Activated T-helper 1 cell treated with Interleukin-2 at 50 U/mL for 16 hours (primary cell): ENCODE data around the gene IL17B.
A peak's percentile ranks its signal among the peaks of the same experiment; 100 is the strongest.

Source experiments
- DNase-seq: peaks from one replicate; pipeline ENCODE4 v3.0.0-alpha.2; 2020; ENCODE audit warnings: low read depth

IL17B gene

DNA sequence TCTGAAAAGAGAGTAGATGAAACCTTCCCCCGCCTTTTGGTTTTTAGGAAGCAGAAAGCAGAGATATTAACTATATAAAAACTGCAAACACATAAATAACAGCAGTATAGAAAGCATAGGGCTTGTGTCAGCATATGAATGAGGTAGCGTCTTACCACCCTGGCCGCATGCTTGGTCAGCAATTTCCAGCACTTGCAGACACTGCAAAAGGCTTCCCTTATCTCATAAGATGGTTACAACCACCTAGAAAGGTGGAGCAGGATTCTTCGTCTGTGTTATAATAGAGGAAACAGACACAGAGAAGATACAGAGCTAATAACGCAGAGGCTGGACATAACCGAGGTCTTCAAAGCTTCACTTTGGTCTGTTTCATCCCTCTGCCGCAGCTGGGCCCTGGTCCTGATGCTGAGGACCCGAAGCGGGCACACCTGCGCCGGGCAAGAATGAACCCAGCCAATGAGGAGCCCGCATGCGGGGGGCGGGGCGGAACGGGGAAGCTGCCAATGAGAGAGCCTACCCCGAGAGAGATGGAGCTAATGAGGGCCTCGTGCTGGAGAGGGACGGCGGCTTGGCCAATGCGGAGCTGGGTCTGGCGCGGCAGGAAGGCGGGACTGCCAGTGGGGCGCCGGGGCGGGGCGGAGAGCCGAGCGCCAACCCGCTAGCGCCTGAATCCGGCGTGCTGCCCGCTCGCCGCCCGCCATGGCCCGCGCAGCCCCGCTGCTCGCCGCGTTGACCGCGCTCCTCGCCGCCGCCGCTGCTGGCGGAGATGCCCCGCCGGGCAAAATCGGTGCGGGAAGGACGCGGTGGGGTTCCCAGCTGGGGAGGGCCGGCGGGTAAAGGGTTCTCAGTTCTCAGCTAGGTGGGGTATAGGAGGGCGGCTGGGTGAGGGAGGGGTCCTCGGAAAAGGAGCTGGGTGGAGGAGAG is 21.5 kb downstream of the IL17B start, which contains the start of gene PCYOX1L:
PCYOX1L (plus strand) TSS at position 677 of the 924 bp plus-strand sequence; CDS start at position 700, 23 bp downstream.
- peak; percentile 86 for DNase-seq

DNA sequence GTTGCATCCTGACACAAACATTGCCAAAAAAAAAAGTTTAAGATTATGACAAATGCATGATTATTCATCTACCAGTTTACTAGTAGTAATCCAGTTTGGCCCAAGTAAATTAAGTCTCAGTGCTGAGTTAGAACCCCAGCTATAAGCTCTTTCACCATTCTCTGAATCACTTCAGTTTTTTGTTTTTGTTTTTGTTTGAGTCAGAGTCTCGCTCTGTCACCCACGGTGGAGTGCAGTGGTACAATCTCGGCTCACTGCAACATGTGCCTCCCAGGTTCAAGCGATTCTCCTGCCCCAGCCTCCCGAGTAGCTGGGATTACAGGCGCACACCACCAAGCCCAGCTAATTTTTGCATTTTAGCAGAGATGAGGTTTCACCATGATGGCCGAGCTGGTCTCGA is 22.7 kb downstream of the IL17B start:
- DNase-seq, result no peak

- no peak for DNase-seq
Observed at GRCh38 chr5:149355688-149356087, 23.4 kb downstream of the IL17B start.

- no peak for DNase-seq
Observed at GRCh38 chr5:149353911-149354310, 25.2 kb downstream of the IL17B start.

DNA sequence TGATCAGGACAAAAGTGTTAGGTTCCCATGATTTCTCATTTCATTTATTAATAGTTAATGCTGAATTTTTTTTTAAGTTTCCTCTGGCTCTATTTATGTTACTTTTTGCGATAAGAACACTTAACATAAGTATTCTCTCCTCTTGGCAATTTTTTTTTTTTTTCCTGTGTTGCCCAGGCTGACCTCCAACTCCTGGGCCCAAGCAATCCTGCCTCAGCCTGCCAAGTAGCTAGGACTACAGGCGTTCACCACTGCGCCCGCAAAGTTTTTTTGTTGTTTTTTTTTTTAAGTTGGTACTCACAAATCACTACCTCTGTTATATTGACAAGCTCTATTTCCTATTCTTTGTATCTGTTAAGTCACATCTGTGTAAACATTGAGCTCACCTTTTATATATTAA is 26.9 kb downstream of the IL17B start:
- no peak for DNase-seq

DNA sequence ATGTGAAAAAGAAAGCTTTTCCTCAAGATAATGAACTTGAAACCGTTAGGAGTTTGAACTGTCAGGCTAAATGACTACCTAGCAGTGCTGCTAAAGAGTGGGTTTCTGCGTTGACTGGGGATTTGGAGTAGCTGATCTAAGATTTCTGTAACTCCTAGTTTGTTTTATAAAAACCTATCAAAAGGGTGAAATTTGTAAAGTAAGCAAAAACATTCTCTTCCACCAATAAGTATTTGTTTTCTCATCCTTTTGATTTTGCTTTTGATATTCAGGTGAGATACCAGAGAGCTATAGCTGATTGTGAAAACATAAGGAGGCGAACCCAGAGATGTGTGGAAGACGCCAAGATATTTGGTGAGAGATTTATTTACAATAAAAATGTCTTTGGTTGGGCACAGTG is 29.7 kb downstream of the IL17B start:
- no peak for DNase-seq

- no peak for DNase-seq
Observed at GRCh38 chr5:149348518-149348917, 30.6 kb downstream of the IL17B start.

DNA sequence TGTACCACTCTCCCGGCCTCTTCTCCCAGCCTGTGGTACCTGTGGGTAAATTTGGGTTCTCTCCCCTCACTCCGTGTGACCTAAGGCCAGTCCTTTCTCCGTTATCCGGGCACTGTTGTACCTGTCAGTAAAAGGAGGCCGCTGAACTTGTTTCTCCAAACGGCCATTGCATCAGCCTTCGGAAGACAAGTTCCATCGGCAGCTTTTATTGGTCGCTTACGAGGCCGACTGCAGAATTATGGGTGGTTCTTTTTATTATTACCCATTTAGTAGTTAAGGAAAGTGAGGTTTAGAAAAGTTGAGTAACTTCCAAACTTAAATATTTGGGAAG is 33.2 kb downstream of the IL17B start:
- DNase-seq, result no peak

GRCh38 chr5:149345147-149345891 is 33.8 kb downstream of the IL17B start, which contains the start of gene GRPEL2:
Gene GRPEL2 (plus strand): TSS chr5:149345499. CDS start chr5:149345540, 41 bp downstream.
- peak; percentile 80 for DNase-seq

DNA sequence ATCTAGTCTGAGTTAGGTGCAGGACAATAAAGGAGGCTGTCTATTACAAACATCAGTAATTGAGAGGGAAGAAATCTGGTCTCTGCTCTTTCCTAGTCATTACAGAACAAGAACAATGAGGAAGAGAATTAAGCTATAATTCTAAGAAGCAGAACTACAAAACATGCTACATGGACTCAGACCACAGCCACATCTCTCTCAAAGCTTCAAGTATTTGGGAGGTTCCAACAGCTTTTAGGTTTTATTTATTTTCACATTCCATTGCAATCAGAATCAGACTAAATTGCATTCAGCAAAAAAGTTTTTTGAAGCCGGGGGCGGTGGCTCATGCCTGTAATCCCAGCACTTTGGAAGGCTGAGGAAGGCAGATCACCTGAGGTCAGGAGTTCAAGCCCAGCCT is 34.9 kb downstream of the IL17B start:
- DNase-seq, result no peak

- DNase-seq, result no peak
Observed at GRCh38 chr5:149341876-149342275, 37.2 kb downstream of the IL17B start.

DNA sequence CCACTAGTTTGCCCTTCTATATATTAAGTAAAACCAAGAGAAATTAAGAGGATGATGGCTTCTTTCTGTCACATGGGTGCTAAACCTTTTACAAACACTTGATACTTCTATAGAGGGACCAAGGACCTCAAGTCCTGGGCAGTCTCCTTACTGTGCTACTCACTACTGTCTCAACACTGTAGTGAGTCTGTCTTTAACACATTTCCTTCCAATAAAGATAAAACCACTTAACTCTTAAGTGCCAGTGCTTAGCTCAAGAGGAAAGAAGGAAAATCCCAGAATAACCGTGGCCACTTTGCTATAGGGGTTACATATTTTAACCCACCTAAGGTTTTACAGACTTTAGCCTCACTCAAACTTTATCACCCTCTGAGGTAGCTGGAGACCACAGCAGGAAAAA is 38.2 kb downstream of the IL17B start:
- DNase-seq, result no peak

DNA sequence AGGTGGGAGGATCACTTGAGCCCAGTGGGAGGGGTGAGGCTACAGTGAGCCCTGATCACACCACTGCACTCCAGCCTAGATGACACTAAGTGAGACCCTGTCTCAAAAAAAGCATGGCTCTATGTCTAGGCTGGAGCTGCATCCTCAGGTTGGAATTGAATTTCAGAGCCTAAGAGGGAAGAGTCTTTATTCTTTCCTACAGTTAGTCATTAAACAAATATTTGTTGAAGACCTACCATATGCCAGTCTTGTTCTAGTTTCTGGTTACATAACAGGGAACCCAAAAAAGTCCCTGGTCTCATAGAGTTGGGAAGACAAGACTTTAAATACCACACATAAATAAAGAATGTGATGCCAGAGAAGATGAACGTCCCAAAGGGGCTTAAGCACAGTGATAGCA is 40.7 kb downstream of the IL17B start:
- no peak for DNase-seq

- no peak for DNase-seq
Observed at GRCh38 chr5:149337736-149338135, 41.4 kb downstream of the IL17B start.

DNA sequence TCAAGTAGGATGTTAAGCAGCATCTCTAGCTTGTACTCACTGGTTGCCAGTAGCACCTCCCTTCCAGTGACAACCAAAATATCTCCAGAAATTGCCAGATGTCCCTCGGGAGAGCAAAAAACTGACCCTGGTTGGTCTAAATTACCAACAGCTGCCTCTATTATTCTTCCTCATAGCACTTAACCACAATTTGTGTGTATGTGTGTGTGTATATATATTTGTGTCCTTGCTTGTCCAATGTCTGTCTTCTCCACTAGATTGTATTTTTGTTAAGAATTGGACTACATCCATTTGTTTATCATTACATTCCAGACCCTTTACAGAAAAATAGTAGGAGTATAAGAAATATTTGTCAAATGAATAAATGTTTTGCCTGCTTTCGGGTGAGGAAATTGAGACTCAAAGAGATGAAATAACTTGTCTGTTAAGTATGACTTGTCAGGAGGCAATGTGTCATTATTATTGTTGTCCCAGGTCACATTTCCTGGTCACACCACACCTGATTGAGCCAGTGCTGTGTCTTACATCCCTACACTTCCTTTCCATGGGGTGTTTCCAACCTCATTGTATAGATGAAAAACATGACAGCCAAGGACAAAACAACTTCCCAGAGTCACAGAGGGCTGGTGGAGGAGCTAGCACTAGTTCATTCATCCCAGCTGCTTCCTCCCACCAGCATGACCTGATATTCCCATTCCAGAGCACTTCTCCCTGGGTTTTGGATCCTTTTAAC is 45.2 kb downstream of the IL17B start:
- no peak for DNase-seq

GRCh38 chr5:149328177-149328576 is 50.9 kb downstream of the IL17B start:
- no peak for DNase-seq

DNA sequence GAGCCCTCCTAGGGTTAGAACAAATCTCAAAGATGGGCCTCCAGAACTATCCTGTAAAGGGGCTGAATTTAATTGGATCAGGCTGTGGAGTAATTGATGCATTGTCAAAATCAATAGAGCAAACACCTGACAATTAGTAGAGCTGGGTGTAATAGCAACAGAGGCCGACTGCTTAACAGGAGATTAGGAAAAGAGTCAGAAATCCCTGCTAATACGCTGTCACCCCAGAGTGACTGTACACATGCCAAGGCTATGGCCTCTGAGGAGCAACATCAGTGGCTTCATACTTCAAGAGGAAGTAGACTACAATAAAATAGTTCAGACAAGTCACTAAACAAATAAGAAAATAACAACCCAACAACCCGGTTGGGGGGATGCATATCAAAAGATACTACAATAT is 52.5 kb downstream of the IL17B start:
- DNase-seq, result no peak

- no peak for DNase-seq
Observed at GRCh38 chr5:149325894-149326293, 53.2 kb downstream of the IL17B start.

GRCh38 chr5:149325166-149325735 is 53.8 kb downstream of the IL17B start:
- DNase-seq, result no peak

- no peak for DNase-seq
Observed at GRCh38 chr5:149324641-149325040, 54.5 kb downstream of the IL17B start.
